HG02938 (cell line): ENCODE measurements around the gene GNA12.

Experiments
- ATAC-seq: cut with Tn5 transposase; IDR thresholded peaks from one replicate; pipeline ENCODE4 v1.9.1; 2021; ENCODE audit warnings: mild to moderate bottlenecking, moderate library complexity; ENCODE audit not compliant: unreplicated experiment

Gene GNA12

DNA sequence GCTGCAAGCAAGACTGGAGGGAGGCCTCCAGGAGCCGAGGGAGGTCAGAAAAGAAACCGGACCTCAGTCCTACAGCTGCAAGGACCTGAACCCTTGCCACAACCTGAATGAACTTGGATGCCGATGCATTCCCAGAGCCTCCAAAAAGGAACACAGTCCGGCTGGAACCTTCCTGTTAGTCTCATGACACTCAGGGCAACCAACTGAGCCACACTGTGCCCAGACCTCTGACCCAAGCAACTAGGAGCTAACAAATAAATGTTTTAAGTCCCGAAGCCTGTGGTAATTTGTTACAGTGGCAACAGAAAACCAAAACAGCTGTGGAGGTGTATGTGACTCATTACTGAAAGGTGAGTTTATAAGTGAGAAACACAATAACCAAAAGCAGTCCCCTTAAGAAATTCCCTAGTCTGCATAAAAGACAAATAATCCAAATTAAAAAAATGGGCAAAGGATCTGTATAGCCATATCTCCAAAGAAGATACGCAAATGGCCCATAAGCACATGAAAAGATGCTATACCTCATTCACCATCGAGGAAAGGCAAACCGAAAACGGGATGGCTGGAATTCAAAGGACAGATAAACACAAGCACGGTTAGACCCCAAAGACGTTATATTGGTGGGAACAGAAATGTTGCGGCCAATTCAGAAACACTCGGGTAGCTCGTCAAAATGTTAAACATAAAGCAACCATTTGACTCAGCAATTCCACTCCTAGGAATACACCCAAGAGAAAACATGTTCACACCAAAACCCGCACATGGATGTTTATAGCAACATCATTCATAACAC, 24.8 kb downstream of the GNA12 start:
- no peak for ATAC-seq

- no peak for ATAC-seq
These were observed 25.5 kb downstream of the GNA12 start for GRCh38 chr7:2818653-2819052.

DNA sequence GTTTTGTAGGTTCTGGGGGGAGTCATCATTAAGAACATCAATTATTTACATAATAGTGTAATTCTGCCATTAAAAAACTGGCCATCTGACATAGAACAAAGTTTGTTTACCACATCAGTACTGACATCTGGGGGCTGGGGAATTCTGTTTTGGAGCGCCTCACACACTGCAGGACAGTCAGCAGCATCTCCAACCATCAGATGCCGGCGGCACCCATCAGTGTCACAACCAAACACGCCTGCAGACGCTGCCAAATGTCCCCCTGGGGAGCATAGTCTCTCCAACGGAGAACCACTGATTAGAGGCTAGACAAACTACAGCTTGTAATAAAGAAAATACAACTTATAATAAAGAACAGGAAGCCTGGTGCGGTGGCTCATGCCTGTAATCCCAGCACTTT, 26.0 kb downstream of the GNA12 start:
- ATAC-seq = no peak

DNA sequence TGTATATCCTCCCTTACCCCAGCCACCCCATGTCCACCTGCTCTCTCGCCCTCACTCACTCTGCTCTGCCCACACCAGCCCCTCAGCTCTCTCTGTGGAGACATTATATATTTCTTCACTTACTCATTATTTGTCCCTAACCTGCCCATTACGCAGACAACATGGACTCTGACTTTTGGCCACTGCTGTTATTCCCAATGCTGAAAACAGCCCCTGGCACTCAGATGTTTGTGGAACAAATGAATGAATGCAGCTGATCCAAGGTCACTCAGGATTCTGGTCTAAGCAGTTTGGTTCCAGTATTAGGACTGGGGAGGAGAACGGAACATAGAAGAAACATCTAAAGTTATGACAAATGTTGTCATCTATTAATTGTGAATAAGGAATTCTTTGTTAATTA, 26.7 kb downstream of the GNA12 start:
- ATAC-seq = no peak

- no peak for ATAC-seq
These were observed 28.2 kb downstream of the GNA12 start for GRCh38 chr7:2815875-2816245.

DNA sequence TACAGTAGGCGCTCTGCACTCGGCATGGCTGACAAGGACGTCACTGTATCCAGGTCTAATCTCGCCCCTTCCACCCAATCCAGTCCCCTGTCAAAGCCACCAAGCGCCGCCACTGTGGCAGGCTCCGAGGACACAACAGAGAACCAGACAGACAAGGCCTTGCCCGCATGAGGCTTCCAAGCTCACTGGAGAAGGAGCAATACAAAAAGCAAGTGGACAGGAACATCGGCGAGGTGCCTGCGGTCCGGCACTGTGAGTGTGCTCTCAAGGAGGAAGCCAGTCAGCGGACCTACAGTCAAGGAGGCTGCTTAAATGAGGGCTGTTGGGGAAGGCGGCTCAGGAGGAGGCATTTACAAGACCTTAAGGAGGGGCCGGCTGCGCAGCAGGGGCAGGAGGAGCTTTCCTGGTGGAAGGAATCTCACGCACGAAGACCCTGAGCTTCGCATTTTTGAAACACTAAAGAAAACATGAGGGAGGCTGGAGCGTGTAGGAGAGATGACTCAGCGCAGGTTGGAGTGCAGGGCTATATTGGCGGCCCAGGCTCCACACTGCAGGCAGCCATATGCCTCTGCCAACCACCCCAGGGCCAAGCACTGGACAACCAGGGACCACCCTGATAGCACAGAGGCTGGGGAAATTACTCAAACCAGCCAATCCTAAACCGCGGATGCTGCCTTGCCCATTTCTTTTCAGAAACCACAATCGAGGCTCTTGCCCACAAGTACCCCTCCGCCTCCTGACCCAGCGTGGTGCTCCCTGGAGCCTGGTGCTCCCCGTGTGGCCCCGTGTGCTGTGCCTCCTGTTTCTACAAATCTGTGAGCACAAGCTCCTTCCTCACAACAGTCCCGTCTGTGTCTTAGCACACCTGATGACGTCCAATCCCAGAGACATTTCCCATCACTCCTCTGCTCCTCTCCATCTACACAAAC, 28.9 kb downstream of the GNA12 start:
- ATAC-seq = no peak

- no peak for ATAC-seq
These were observed 29.7 kb downstream of the GNA12 start for GRCh38 chr7:2814186-2814945.

DNA sequence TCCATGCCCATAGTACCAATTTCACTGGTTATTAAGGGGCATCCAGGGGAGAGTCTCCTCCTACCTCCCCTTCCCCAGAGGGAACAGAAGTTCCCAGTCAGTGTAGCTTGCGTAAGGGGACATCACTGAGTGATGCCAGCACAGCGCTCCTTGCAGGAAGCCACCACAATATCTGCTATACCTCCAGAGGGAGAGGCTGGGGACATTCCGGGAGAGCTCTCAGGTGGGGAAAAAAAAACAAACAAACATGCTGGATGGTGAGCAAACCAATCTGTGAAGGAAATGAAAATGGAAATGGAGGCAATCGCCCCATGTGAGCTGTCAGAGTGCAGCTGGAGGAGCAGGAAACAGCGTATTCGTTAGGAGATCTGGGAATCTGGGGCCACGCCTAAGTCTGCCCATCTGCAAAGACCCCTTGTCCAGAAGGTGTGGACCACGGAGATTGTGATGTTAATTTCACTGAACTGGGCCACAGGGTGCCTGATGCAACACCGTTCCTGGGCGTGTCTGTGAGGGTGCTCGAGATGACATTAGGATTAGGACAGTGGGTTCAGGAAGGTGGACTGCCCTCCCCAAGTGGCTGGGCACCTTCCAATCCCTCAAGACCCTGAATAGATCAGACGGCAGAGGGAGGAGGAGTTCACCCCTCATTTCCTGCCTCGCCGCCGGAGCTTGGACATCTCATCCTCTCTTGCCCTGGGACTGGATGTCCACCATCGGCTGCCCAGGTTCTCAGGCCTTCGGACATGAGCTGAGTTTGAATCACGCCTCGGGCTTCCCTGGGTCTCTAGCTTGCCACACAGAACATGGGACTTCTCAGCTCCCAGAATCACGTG, 30.5 kb downstream of the GNA12 start:
- no peak for ATAC-seq

GRCh38 chr7:2812831-2813230, 31.3 kb downstream of the GNA12 start:
- ATAC-seq = no peak

- no peak for ATAC-seq
These were observed 32.0 kb downstream of the GNA12 start for GRCh38 chr7:2812114-2812487.

- ATAC-seq = no peak
These were observed 32.5 kb downstream of the GNA12 start for GRCh38 chr7:2811476-2812113.

GRCh38 chr7:2810682-2811415, 33.3 kb downstream of the GNA12 start:
- no peak for ATAC-seq

DNA sequence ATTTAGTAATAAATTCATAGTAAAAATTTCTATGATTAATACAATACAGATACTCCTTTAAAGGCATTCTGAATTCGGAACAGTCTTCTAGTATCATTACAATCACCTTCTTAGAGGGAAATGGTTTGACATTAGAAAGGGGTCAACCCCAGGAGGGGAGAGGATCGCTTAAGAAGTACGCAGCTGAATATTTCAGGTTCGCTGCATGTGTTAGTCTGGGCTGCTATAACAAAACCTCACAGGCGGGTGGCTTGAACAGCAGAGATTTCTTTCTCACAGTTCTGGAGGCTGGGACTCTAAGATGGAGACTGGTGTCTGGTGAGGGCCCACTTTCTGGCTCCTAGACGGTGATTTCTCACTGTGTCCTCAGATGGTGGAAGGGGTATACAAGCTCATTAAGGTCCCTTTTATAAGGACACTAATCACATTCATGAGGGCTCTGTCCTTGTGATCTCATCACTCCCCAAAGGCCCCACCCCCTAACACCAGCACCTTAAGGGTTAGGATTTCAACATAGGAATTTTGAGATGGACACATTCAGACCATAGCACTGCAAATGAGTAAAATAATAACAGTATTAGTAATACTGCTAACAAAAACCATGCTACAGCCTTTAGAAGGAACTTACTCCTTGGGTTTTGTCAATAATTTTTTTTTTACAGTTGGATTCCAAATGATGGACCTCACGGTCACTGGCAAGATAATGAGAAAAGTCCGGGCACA, 34.0 kb downstream of the GNA12 start:
- ATAC-seq = no peak

GRCh38 chr7:2808891-2809665, 35.0 kb downstream of the GNA12 start:
- ATAC-seq = no peak

- no peak for ATAC-seq
These were observed 36.0 kb downstream of the GNA12 start for GRCh38 chr7:2807845-2808772.

DNA sequence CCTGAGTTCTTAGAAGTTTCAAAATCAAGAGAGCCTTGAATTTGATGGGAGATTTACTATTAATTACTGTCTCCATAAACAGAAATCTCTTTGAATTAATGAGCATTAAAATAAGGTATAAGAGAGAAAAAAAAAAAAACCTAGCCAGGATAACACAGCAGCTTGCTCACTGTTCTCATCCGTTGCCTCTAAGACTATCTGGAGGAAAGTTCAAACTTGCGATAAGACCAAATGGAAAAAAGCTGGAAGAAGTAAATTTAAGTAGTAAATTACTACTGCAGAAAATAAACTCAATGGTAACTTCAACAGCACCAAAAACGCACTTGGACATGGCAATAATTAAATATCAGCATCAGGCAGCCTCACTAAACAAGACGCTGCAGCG, 36.7 kb downstream of the GNA12 start:
- no peak for ATAC-seq

- ATAC-seq = no peak
These were observed 37.5 kb downstream of the GNA12 start for GRCh38 chr7:2806571-2806970.
